MM.1S (cell line): ENCODE data around the gene SPCS3.

Experiments
- DNase-seq: peaks from one replicate; pipeline ENCODE4 v3.0.0-alpha.2; 2015
- H2AFZ ChIP-seq: fragments of 300-600 bp; sonication (generic); 2 replicates; pipeline ENCODE4 v1.6.0; 2016; ENCODE audit warnings: antibody characterized with exemption, low read length
- H3F3A ChIP-seq: fragments of 300-600 bp; sonication (generic); 2 replicates; pipeline ENCODE4 v1.6.1; 2016; ENCODE audit warnings: mild to moderate bottlenecking, antibody characterized with exemption, low read length, moderate library complexity, mixed read lengths; ENCODE audit not compliant: insufficient read depth
- H3K27ac ChIP-seq: fragments of 300-600 bp; sonication (generic); 2 replicates; pipeline ENCODE4 v1.5.1; 2016; ENCODE audit warnings: mild to moderate bottlenecking, low read length
- H3K27me3 ChIP-seq: fragments of 300-600 bp; sonication (generic); replicated peaks from 2 replicates; pipeline ENCODE4 v1.6.0; 2016; ENCODE audit warnings: low read length; ENCODE audit not compliant: insufficient read depth
- H3K36me3 ChIP-seq: fragments of 300-600 bp; sonication (generic); replicated peaks from 2 replicates; pipeline ENCODE4 v1.6.1; 2016; ENCODE audit warnings: mild to moderate bottlenecking, low read length, mixed read lengths; ENCODE audit not compliant: insufficient read depth
- H3K4me1 ChIP-seq: fragments of 300-600 bp; sonication (generic); 2 replicates; pipeline ENCODE4 v1.6.1; 2016; ENCODE audit warnings: low read length, mixed read lengths
- H3K4me2 ChIP-seq: fragments of 300-600 bp; sonication (generic); 2 replicates; pipeline ENCODE4 v1.6.0; 2016; ENCODE audit warnings: low read depth, low read length
- H3K4me3 ChIP-seq: fragments of 300-600 bp; sonication (generic); 2 replicates; pipeline ENCODE4 v1.5.1; 2016; ENCODE audit warnings: low read length, mixed read lengths
- H3K79me2 ChIP-seq: fragments of 300-600 bp; sonication (generic); 2 replicates; pipeline ENCODE4 v1.6.1; 2016; ENCODE audit warnings: mixed run types, low read length, mixed read lengths
- H3K9ac ChIP-seq: fragments of 300-600 bp; sonication (generic); 2 replicates; pipeline ENCODE4 v1.6.1; 2016; ENCODE audit warnings: low read length, mixed read lengths
- H3K9me2 ChIP-seq: fragments of 300-600 bp; sonication (generic); replicated peaks from 2 replicates; pipeline ENCODE4 v1.6.1; 2016; ENCODE audit warnings: mild to moderate bottlenecking, low read length, mixed read lengths; ENCODE audit not compliant: insufficient read depth
- H3K9me3 ChIP-seq: fragments of 300-600 bp; sonication (generic); replicated peaks from 2 replicates; pipeline ENCODE4 v1.6.1; 2016; ENCODE audit warnings: mild to moderate bottlenecking, low read length, mixed read lengths; ENCODE audit not compliant: insufficient read depth
- H4K20me1 ChIP-seq: fragments of 300-600 bp; sonication (generic); 2 replicates; pipeline ENCODE4 v1.6.1; 2016; ENCODE audit warnings: mild to moderate bottlenecking, low read length, moderate library complexity, mixed read lengths; ENCODE audit not compliant: insufficient read depth
- EZH2 ChIP-seq: fragments of 300-600 bp; sonication (generic); optimal IDR thresholded peaks from 2 replicates; pipeline ENCODE3; 2017; ENCODE audit warnings: low read depth, mild to moderate bottlenecking, antibody characterized with exemption, low read length, mixed read lengths
- EZH2phosphoT487 ChIP-seq: fragments of 300-600 bp; sonication (generic); IDR thresholded peaks from 2 replicates; pipeline ENCODE4 v1.6.1; 2018; ENCODE audit warnings: antibody characterized with exemption, low read length
- TF ChIP-seq, protein P1 (sequence below): fragments of 300-600 bp; sonication (generic); IDR thresholded peaks from 2 replicates; pipeline ENCODE4 v1.5.1; 2016; ENCODE audit warnings: antibody characterized with exemption, low read length, mixed read lengths

SPCS3 gene

DNA sequence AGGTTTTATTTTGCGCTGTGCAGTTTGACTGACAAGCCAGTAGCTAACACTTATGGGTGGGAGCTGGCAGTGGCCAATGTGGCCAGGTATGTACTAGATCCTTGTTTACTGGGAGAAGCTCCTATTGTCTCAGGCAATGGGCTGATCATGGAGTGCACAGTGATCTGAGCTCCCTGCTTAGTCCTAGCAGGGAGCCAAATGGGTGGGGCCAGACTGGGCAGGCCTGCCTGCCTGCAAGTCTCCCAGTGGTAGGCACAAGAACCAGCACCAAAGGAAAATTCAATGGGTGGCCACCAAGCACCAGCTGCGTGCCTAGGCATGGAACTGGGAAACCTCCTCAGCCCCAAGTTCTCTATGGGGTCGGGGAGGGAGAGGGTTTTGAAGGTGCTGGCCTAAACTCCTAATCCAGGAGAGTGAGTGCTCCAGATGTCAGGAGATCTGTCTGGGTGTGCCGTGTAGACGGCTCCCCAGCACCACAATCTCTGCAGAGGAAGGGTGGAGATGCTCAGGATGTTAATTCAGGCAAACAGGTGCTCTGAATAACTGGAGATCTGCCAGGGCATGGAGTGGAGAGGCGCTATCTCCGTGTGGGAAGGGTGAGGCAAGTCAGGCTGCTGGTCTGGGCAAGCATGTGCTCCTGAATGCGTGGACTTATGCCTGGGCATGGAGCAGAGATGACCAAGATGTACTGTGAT lies 48.2 kb downstream of the SPCS3 start:
- H2AFZ ChIP-seq, result no peak overlapping the region
- H3K27me3 ChIP-seq, result no peaks in the 10 kb centered on the region
- no peaks in the 10 kb centered on the region for H3K9me2 ChIP-seq
- H3K27ac ChIP-seq, result no peak overlapping the region
- H3K4me1 ChIP-seq, result peaks cover 9% of the 10 kb centered on the region
- no peak overlapping the region for H3K4me2 ChIP-seq
- no peaks in the 10 kb centered on the region for H4K20me1 ChIP-seq
- H3K36me3 ChIP-seq, result no peaks in the 10 kb centered on the region
- H3K4me3 ChIP-seq, result no peak overlapping the region
- TF ChIP-seq EZH2phosphoT487, result no peak
- TF ChIP-seq EZH2, result no peak
- TF ChIP-seq, protein P1, sequence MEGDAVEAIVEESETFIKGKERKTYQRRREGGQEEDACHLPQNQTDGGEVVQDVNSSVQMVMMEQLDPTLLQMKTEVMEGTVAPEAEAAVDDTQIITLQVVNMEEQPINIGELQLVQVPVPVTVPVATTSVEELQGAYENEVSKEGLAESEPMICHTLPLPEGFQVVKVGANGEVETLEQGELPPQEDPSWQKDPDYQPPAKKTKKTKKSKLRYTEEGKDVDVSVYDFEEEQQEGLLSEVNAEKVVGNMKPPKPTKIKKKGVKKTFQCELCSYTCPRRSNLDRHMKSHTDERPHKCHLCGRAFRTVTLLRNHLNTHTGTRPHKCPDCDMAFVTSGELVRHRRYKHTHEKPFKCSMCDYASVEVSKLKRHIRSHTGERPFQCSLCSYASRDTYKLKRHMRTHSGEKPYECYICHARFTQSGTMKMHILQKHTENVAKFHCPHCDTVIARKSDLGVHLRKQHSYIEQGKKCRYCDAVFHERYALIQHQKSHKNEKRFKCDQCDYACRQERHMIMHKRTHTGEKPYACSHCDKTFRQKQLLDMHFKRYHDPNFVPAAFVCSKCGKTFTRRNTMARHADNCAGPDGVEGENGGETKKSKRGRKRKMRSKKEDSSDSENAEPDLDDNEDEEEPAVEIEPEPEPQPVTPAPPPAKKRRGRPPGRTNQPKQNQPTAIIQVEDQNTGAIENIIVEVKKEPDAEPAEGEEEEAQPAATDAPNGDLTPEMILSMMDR, result no peak
- no peaks in the 10 kb centered on the region for H3K79me2 ChIP-seq
- no peaks in the 10 kb centered on the region for H3K9me3 ChIP-seq
- H3F3A ChIP-seq, result peaks cover 4% of the 10 kb centered on the region; the same call in 1 of the 2 replicates
- no peak overlapping the region for H3K9ac ChIP-seq
- DNase-seq, result no peak

DNA sequence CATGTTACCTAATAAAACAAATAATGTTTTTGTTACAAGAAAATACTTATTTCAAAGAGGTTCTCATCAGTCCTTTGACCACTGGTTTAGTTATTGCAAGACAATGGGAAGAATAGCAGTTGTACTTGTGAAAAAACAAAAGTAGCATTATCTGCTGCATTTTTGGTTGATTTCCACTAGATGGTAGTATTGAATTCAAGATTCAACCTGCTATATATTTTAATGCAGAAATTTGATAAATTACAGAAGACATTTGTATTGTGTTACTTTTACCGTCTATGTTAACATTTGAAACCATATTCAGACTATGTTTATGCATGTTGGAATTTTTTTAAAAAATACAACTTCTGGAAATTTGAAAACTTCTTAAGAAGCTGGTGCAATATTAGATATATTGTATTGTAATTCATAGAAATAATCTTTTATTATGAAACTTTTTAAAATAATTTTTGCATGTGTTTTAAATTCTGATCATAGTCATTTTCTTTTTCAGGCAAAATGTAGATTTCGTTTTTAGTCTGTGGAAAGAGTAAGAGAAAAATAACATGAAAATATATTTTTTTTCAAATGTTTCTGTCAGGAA lies 56.4 kb downstream of the SPCS3 start:
- Histone ChIP-seq H3K9ac (no peak overlapping the region), H4K20me1 (no peaks in the 10 kb centered on the region), H3K27me3 (no peaks in the 10 kb centered on the region), H3F3A (no peaks in the 10 kb centered on the region), H3K4me2 (no peak overlapping the region), H3K4me1 (no peaks in the 10 kb centered on the region), H2AFZ (no peak overlapping the region), H3K9me3 (no peaks in the 10 kb centered on the region), H3K4me3 (no peak overlapping the region), H3K9me2 (no peaks in the 10 kb centered on the region), H3K79me2 (no peaks in the 10 kb centered on the region), H3K27ac (no peak overlapping the region), H3K36me3 (no peaks in the 10 kb centered on the region)
- peak; percentile 59 for DNase-seq
- no peak for TF ChIP-seq EZH2phosphoT487
- TF ChIP-seq, protein P1, result peak; percentile 62

DNA sequence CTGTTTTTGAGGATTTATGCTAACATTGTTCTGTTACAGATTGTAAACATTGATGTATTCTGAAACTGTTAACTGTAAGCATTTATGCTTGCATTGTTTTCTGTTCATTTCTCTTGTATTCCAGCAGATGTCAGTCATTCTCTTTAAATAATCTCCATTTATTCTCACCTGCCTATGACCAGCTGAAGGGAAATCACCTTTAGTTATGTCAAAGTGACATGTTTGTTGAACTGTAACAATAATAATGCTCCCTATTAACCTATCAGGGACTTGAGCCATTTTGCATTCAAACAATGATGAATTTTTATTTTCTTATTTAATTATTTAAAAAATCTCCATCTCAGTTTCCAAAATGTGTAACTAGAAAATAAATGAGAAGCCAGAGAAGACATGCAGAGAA lies 58.0 kb downstream of the SPCS3 start:
- Histone ChIP-seq H3K9me2 (no peaks in the 10 kb centered on the region), H3K4me1 (no peaks in the 10 kb centered on the region), H3K9ac (no peak overlapping the region), H2AFZ (no peak overlapping the region), H3K9me3 (no peaks in the 10 kb centered on the region), H4K20me1 (no peaks in the 10 kb centered on the region), H3K27me3 (no peaks in the 10 kb centered on the region), H3K4me2 (no peak overlapping the region), H3K4me3 (no peak overlapping the region), H3F3A (no peaks in the 10 kb centered on the region), H3K79me2 (no peaks in the 10 kb centered on the region), H3K36me3 (no peaks in the 10 kb centered on the region), H3K27ac (no peak overlapping the region)
- DNase-seq, result peak; percentile 63
- TF ChIP-seq EZH2phosphoT487, result no peak
- TF ChIP-seq, protein P1, result peak; percentile 63
- no peak for TF ChIP-seq EZH2
